HG03432 (cell line): ENCODE results near the gene UNC5A.

Experiments
- ATAC-seq: cut with Tn5 transposase; IDR thresholded peaks from one replicate; pipeline ENCODE4 v1.9.1; 2021; ENCODE audit warnings: mild to moderate bottlenecking, moderate library complexity; ENCODE audit not compliant: unreplicated experiment

UNC5A gene

DNA sequence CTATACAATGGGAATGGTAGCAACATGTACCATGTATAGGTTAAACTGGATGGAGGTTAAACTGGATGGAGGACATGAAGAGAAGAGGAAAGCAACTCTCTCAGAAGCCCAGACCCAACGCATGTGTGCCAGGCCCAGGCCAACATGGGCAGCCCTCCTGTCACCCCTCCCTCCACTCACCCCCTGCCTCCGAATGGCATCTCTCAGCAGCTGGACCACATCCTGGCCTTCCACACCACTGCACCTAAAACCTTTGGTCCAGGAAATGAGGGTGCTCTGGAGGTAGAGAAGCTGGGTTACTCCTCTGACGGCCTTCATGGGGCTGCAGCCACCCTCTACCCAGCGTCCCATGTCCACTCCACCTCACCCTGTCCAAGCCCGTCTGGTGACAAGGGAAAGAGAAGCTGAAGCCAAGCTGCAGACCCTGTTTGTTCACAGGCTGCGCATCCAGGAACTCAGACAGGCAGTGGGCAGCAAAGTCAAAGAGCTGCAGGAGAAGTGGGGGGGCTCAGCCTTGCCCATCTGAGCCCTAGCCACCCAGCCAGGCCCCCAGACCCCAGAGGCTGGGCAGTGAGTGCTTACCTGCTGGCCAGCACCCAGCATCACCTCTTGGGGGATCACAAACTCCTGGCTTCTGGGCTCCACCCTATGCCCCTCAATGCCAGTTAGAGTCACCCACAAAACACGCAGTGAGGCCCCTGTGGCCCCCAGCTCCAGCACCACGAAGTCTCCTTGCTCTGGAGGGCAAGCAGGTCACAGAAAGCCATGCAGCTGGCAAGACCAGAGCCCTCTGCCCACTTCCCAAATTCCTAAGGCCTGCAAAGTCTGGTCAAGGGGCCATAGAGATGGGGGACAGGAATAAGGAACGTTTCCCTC lies 80.3 kb downstream of the UNC5A start:
- no peak for ATAC-seq

DNA sequence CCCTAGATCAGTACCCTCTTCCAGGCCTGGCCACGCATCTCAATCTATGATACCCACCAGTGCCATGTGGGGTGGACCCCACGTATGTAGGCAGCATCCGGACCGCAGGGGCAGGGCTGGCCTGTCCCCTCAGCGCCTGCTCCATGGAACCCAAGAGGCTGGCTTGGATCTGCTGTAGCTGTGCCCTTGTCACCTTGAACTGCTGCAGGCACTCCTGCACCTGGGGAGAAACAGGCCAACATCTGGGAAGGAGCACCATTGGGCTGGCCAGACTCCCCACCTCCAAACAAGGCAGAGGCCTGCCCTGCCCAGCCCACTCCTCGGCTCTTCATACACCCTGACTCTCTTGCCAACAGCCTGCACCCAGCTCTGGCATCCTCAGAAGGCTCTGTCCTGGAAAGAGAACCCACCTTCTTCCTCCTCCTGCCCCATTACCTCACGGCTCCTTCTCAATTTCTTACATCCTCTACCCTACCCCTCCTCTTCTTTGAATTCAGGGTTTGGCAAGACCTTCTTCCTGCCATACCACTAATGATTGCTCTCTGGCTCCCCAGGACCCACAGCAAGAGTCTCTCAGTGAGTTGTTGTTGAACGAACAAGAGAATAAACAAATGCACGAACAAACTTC lies 81.1 kb downstream of the UNC5A start:
- ATAC-seq = no peak

DNA sequence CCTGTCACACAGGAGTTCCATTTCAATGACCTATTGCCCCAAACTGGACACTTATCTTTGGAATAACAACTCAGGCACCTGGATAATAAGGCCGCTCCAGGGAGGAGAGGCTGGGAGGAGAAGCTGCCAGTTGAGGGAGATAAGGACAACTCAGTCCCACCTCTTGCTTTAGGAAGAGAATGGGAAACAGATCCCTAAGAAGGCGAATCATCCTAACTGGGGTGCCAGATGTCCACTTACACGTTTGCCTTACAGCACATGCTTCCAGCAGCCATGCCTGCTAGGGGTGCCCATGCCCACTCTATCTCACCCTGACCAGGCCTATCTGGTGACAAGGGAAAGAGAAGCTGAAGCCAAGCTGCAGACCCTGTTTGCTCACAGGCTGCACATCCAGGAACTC lies 82.3 kb downstream of the UNC5A start:
- ATAC-seq = no peak

DNA sequence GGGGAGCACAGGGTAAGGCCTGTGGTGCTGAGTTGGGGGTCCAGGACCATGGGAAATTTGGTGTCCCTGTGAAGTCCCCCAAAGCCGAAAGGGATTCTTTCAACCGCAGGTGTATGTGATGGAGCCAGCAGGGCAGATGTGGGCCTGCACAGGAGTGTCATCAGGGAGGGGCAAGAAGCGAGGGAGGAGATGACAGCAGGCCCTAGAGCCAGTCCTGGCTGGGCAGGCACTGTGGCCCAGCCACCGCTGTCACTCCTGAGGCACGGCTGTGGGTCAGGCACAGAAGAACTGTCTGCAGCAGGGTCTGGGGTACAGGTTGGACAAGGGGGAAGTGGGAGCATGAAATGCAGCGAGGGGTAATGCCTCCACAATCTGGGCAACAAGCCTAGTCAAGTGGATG lies 83.9 kb downstream of the UNC5A start:
- no peak for ATAC-seq

DNA sequence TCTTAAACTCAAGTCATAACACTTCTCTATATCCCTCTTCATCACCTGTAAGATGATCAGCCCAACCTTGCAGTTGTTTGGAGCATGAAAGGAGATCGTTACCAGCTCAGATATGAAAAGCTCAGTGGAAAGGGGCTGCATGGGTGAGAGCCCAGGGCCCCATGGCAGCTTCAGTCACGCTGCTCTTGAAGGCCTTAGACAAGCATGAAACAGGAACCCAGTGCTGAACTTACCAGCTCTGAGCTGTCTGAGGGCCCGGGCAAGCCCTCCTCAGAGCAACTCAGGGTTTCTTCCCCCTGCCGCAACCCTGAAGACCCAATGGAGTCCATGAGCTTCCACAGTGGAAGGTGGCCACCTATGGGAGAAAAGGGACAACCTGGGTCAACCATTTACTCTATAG lies 85.5 kb downstream of the UNC5A start:
- no peak for ATAC-seq

DNA sequence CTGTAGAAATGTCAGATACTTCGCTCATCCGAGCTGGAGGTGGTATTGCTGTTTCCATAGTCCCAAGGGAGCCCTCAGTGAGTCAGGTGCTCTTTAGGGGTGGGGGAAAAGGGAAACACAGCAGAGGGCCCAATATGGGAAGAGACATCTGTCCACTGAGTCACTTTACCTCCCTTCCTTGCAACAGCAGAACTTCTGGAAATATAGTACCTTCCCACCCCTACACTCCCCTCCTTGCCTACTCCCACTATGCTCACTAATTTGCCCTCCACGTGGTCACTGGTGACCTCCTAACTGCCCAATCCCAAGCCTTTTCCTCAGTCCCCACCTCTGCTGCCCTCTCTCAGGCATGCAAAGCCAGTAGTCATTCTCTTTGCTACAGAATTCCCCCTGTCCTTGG lies 86.9 kb downstream of the UNC5A start:
- no peak for ATAC-seq

DNA sequence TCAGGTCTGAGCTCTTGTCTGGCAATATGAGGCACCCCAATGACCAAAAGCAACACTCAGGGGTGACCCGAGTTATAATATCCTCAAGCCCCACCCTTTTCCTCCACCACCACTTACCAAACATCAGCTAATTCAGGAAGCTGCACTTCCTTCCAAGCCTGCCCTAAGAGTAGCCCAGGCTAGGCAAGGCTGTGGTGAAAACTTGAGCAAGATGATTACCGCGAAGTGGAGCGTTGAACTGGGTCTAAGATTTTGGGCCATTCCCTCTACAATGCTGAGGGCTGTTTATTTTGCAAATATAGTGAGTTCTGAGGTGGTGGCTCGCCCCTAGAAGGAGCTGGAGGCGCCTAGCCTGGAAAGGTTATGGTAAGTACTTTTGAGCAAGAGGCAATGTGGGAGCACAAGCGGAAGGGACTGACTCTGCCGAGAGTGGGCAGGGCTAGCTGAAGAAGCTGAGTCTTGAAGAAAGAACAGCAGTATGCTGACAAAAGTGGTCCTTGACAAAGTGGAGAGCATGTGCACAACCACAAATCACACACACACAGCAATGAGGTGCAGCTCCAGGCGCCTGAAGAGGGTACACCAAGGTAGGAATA lies 89.0 kb downstream of the UNC5A start, which contains the start of gene HK3:
Gene HK3, minus strand, starts transcription at position 51 of the 596 bp plus-strand sequence. CDS start 3,187 bp downstream, outside the sequence.
- ATAC-seq = no peak

DNA sequence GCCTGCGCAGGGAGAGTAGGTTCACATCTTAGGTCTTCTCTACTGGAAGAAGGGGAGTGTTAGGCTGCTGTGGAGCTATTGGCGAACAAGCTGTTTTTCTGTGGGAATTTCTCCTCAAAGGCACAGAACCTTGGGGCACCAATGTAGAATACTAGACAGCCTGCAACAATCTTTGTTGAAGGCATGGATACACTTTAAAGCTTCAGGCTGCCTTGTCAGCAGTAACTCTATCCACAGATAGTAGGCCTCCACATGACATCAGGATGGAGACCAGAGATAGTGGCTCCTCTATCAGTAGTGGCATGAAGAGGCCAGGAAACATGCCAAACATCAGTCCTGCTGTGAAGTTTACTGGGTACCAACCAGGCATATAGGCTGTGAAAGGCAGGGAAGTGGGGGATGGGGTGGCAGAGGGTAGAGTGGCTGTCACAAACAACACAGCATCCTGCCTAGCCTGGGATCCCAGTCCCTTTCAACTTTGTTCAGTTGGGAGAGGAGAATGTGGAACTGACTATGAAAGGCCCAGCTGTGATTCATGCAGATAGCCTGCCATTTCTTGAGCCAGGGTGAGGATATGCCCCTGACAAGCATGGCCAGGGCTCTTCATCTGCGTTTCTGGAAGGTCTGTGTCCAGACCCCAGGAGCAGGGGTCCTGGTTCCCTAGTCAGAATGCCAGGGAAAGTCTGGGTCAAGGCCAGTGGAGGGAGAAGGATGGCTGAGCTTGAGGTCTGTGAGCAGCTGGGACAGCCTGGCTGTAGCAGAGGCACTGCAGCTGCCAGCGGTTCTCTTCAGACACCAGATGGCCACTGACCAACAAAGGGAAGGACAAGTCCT lies 89.8 kb downstream of the UNC5A start:
- ATAC-seq = no peak

DNA sequence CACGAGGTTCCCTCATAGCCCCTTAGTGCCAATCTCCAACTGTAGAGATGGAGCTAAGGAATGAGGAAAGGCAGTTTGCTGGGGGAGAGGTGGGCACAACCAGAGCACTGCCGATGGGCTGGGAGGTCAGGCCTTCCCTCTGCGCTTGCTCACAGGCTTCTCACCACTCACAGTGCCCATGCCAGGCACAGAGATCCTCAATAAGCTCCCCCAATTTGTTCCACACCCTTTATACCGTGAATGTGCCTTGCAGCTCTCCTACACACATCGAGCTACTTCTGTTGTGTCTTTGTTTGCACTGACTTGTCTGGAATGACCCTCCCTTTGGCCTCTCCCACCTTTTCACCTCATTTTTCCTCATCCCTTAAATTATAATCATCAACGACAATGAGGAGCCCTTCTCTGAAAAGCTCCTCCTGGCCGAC lies 90.4 kb downstream of the UNC5A start:
- no peak for ATAC-seq

DNA sequence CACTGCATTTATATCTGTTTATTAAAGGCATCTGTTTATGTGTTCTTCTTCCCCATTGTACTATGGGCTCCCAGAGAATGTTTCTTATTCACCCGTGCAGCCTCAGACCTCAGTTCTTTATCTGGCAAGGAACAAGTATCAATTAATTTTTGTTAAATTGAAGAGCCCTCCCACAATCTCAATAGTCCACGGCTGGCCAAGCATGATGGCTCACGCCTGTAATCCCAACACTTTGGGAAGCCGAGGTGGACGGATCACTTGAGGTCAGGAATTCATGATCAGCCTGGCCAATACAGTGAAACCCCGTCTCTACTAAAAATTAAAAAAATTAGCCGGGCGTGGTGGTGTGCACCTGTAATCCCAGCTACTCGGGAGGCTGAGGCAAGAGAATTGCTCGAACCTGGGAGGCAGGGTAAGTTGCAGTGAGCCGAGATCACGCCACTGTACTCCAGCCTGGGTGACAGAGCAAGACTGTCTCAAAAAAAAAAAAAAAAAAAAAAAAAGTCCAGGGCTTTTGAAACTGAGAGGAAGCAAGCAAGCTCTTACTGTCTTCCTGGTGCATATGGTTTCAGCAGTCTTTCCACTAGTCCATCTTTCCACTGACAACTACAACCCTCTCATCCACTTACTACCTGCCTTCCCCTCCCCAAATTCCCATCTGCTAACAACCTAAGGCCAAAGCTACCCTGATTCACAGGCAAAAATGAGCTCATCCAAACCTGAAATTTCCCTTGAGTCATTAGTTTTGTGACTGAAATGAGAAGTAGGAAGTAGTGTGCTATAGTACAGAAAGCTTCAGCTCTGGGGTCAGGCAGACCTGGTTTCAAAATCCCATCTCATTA lies 91.1 kb downstream of the UNC5A start:
- ATAC-seq = peak; percentile 70

DNA sequence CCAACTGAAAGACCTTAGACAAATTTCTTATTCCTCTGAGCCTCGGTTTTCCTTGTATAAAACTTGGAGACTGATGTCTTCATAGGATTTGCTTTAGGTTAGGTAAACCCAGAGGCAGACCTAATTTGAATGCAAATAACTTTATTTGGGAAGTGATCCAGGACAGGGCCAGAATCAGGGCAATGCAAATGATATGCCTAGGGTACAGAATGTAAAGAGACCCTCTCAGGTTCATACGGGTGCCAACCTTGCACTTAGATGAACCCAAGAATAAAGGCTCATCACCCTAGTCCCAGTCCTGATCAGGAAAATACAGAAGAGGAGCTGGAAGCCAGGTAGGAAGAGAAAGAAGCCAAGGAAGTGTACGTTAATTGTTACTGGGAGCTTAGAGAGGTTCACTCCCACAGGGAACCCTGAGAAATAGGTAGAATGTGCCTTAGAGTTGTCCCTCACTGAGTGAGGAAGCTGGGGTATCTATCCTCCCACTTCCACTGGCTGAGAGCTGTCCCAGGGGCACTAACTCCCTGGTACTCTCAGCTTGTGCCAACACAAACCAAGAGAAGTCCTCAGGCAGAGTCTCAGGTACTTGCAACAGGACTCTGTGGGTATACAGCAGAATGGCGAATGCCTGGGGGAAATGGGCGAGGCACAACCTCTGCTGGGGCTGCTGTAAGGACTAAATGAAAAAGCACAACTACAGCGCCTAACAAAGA lies 91.9 kb downstream of the UNC5A start:
- no peak for ATAC-seq

DNA sequence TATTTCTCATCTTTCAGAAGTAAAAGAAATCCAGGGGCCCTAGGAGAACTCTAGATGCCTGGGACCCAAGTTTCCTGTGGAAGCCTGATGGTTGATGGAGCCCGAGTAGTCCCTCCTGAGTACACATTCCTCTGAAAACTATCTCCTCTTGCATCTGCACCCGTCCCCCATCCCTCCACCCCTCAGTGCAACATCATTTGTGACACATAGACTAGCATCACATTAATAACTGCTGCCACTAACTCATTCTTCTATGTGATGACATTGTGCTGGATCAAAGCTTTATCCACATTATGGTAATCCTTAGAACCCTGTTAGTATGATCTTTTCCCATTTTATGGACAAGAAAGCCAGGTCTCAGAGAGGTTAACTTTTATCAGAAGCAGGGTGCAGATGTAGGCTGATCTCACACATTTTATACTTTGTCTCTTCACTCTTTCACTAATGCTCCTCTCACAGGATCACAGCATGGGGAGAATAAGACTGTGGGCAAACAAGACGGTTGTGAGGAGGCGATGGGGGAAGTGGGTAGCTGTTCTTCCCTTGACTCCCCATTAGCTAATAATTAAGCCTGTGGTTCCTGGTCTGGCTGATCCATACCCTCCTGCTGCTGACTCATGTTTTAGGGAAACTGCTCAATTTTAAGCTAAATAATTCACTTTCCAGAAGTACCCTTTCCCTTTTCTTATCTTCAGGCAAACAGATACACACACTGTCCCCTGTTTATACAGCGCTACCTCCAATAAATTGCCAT lies 92.7 kb downstream of the UNC5A start:
- ATAC-seq = no peak

DNA sequence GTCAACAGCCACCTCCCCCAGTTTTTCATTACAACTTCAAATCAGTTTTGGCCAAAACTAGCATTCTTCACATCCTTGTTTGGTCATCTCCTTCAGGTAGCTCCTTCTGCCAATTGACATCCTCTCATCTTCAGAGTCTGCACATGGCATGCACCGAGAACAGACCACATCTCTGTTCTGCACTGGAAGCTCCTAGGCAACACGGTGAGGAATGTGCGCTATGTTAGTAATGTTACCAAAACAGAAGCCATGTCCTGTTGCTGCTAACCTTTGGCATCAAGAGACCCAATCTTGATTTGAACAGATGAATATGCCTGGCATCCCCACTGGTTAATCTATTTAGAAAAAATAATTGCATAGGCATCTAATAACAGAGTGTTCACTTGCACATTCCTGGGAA lies 93.9 kb downstream of the UNC5A start:
- no peak for ATAC-seq

DNA sequence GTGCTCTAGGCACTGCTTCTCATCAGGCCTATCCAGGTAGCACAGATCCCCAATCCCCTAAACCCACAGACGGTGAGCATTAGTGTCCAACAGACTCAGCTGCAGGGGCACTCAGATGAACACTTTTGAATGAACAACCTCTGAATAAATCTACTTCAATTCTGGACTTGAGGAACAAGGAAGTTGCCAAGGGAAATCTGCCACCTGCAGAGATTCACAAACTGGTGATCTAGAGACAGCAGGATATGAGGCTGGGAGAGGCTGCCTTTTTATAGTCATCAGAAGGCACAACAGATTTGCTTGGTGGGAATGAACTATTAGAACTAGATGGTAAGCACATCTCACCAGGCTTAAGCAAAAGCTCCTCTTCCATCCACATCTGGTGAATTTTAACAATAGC lies 95.8 kb downstream of the UNC5A start:
- ATAC-seq = no peak

DNA sequence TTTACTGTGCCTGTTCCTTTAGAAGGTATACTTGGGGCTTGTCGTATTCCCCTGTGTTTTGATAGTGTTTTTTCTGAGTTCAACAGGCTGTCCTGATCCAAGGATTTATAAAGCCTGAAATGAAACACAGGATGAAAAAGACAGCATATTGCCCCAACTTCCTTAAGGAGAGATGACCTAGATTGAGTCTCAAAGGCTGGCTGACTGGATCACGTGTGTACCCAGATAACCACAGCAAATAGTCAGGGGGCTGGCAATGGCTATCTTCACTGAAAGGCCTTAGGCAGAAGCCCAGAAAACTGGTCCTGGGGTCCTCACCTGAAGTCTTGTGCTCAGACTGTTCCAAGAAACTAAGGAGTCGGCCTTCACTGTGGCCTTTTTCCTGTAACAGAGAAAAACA lies 96.4 kb downstream of the UNC5A start:
- no peak for ATAC-seq

DNA sequence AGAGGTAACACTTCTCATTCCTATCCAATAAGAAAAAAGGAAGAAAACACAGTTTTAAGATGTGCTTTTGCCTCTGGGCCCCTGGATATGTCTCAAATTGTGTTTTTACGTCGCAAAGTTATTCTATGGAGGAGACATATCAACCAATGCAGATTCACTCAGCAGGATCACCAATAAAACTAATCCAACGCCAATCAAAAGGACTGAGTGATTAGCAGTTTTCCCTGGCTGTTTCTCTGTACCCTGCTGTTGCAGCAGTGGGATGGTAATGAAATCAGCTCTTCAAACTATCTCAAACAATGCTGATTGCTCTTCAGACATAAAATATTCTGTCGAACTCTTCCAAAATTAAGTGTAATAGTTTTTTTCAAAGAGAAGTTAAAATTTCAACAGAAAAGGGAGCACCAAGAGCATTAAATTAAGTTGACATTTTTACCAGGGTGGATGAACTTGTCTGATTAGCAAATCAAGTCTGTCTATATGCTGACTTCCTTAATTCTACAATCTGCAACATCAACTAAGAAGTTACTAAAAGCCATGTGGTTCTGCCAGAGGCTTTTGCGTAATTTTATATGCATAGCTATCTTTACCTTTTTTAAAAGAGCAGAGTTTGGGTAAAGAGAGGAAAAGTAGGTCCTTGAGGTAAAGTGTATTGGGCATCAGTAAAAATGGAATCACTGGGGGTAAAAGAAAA lies 98.5 kb downstream of the UNC5A start:
- no peak for ATAC-seq

DNA sequence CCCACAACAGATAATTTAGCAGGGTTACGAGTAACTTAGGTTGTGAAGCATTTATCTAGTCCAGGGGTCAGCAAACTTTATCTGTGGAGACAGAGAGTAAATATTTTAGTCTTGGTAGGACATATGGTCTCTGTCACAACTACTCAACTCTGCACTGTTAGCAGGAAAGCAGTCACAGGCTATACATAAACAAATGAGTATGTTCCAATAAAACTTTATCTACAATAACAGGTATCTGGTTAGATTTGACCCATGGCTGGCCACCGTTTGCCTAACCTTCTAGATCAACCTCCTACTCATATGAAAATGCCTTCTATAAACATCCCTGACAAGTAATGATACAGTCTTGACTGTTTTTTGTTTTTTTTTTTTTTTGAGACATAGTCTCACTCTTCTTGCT lies 101.8 kb downstream of the UNC5A start:
- no peak for ATAC-seq

DNA sequence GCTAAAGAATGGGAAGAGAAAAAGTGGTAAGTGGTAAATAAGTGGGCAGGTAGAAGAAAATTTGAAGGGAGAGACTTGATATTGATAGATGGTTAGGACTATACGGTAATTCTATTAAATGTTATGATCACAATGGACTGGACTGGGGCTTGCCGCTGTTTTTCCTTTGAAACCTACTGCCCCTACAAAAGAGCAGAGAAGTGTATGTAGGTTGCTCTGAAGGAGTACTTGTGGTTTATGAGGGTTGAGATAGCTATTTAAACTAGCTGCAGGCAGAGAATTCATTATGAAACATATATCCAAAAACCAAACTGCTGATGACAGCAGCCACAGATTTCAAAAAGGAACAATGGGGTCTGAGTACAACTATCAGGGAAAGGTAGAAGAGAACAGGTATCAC lies 105.5 kb downstream of the UNC5A start:
- ATAC-seq = no peak
